Stomach (tissue), 9 donors: ENCODE results near the gene UMAD1. TPM values are rescaled to one million over a fixed set of nuclear protein-coding genes. Genes with fewer than 3 reads are reported as not detected.

ENCODE experiments used
- DNase-seq, 2 donors: peaks; one replicate each; pipeline versions ENCODE4 v3.0.0 to v3.0.0-alpha.2; 2013 to 2019
- H3K27ac ChIP-seq, 5 donors: fragments of 200-600 bp in 4 of 5; sonication (generic) in 4 of 5; one replicate each; pipeline ENCODE4 v1.5.1; 2013 to 2019; ENCODE audit warnings: mild to moderate bottlenecking in 1 of 5, moderate library complexity in 1 of 5
- H3K27me3 ChIP-seq, 3 donors: fragments of 200-600 bp; sonication (generic); one replicate each; pipeline ENCODE4 v1.5.1; 2017 to 2019; ENCODE audit warnings: mixed run types in 1 of 3
- H3K36me3 ChIP-seq, 4 donors: fragments of 200-600 bp; sonication (generic); 1 replicate in 3 of 4; 2 replicates in 1 of 4; pipeline ENCODE4 v1.5.1; 2016 to 2019
- H3K4me1 ChIP-seq, 4 donors: fragments of 200-600 bp; sonication (generic); one replicate each; pipeline ENCODE4 v1.5.1; 2016 to 2019
- H3K4me3 ChIP-seq, 4 donors: fragments of 200-600 bp; sonication (generic) in 3 of 4; one replicate each; pipeline ENCODE4 v1.5.1; 2016 to 2019; ENCODE audit warnings: mild to moderate bottlenecking in 1 of 4
- H3K9me3 ChIP-seq, 4 donors: fragments of 200-600 bp; sonication (generic); one replicate each; pipeline ENCODE4 v1.5.1; 2016 to 2019
- CTCF ChIP-seq, 7 experiments: fragments of 450-650 bp in 4 of 7; fragments of 200-600 bp in 3 of 7; sonication (generic) in 3 of 7; IDR thresholded peaks; one replicate each; pipeline ENCODE4 v1.5.1; 2016 to 2019; ENCODE audit warnings: antibody characterized with exemption in 7 of 7, control low read depth in 2 of 7, mild to moderate bottlenecking in 1 of 7
- EP300 ChIP-seq: sonication (generic); formaldehyde crosslinking; IDR thresholded peaks from one replicate; pipeline ENCODE4 v1.6.1; 2017; ENCODE audit warnings: antibody characterized with exemption
- POLR2A ChIP-seq, 4 donors: fragments of 450-650 bp; IDR thresholded peaks; one replicate each; pipeline ENCODE4 v1.6.1; 2016; ENCODE audit warnings: antibody characterized with exemption in 4 of 4, control low read depth in 2 of 4, mild to moderate bottlenecking in 1 of 4, moderate library complexity in 1 of 4
- POLR2AphosphoS5 ChIP-seq, 3 donors: sonication (generic); formaldehyde crosslinking; IDR thresholded peaks; one replicate each; pipeline ENCODE4 v1.6.1; 2016; ENCODE audit warnings: antibody characterized with exemption in 3 of 3
- WGBS, 5 donors: extraction: QIAGEN DNeasy Blood & Tissue Kit in 3 of 5; methylation state at CpG; one replicate each; pipeline versions ENCODE4 v1.1.5 to v1.1.7; 2013 to 2018; 5-methylcytosine and 5-hydroxymethylcytosine counted together
- intact Hi-C: fragments of 100-400 bp; cut with DNase I; formaldehyde crosslinking; loops from one replicate; pipeline ENCODE4 v1.15.1; 2023; ENCODE audit warnings: low total_unique reads
- polyA plus RNA-seq, 3 donors: library from polyadenylated mRNA; stranded (reverse); fragments of 200-250 nt; gene quantifications; one replicate each; pipeline ENCODE4 v1.2.3, GENCODE V29; 2013
- total RNA-seq, 5 donors: library from RNA; depleted of rRNA; stranded (reverse); fragments of >200 nt; gene quantifications; one replicate each; pipeline versions ENCODE4 v1.1.0 to v1.2.3, GENCODE V29; 2014 to 2016
- donor health status: healthy with polysubstance abuse.
- donor health status: Bipolar disorder and iron deficiency.
- donor health status: healthy.

The UMAD1 gene
- total and polyA plus RNA-seq, 8 donors = 7.8 to 175 (median 30.1) TPM

GRCh38 chr7:7751243-7752092, 110.9 kb downstream of the UMAD1 start:
- DNase-seq = peak; percentile 43 to 65
- no peaks in the 10 kb centered on the region for H3K9me3 ChIP-seq
- no peaks in the 10 kb centered on the region for H3K36me3 ChIP-seq
- peaks cover 5 to 40% (median 18%) of the 10 kb centered on the region in 4 donors for H3K4me1 ChIP-seq
- intact Hi-C loops = no loop called here
- no peaks in the 10 kb centered on the region for H3K27me3 ChIP-seq
- TF ChIP-seq POLR2AphosphoS5 (IDR thresholded peaks at IDR 0.05) (no peak), CTCF (IDR thresholded peaks at IDR 0.05) (no peak), POLR2A (IDR thresholded peaks at IDR 0.05) (no peak), EP300 (no peak)
- H3K4me3 ChIP-seq = no peak overlapping the region
- 45 to 58% (median 50%) methylated on average over 3 of the region's 3 CpGs for WGBS, 5 donors
- H3K27ac ChIP-seq = peak overlapping the region in 3 of 5 donors; percentile 33 to 54 (median 53)

GRCh38 chr7:7756577-7756976, 116.0 kb downstream of the UMAD1 start:
- H3K27me3 ChIP-seq = no peaks in the 10 kb centered on the region
- peaks cover 4 to 20% (median 8%) of the 10 kb centered on the region in 4 donors for H3K4me1 ChIP-seq
- intact Hi-C loops = no loop called here
- H3K27ac ChIP-seq = no peak overlapping the region
- TF ChIP-seq POLR2AphosphoS5 (IDR thresholded peaks at IDR 0.05) = no peak
- no peak for TF ChIP-seq CTCF (IDR thresholded peaks at IDR 0.05)
- TF ChIP-seq POLR2A (IDR thresholded peaks at IDR 0.05) = no peak
- no peak for TF ChIP-seq EP300
- H3K36me3 ChIP-seq = no peaks in the 10 kb centered on the region
- DNase-seq = no peak
- H3K4me3 ChIP-seq = no peak overlapping the region
- 89 to 100% (median 94%) methylated on average over 3 of the region's 3 CpGs for WGBS, 5 donors
- no peaks in the 10 kb centered on the region for H3K9me3 ChIP-seq

- no peaks in the 10 kb centered on the region for H3K36me3 ChIP-seq
- H3K4me1 ChIP-seq = peaks cover 6 to 25% (median 11%) of the 10 kb centered on the region in 4 donors
- intact Hi-C loops = no loop called here
- H3K4me3 ChIP-seq = no peak overlapping the region
- 71 to 88% (median 72%) methylated on average over 4 of the region's 4 CpGs for WGBS, 5 donors
- no peaks in the 10 kb centered on the region for H3K9me3 ChIP-seq
- no peak for TF ChIP-seq EP300
- TF ChIP-seq POLR2A (IDR thresholded peaks at IDR 0.05) = no peak
- TF ChIP-seq CTCF (IDR thresholded peaks at IDR 0.05) = no peak
- no peak for TF ChIP-seq POLR2AphosphoS5 (IDR thresholded peaks at IDR 0.05)
- no peak overlapping the region for H3K27ac ChIP-seq
- no peak for DNase-seq
- no peaks in the 10 kb centered on the region for H3K27me3 ChIP-seq
These were observed 117.0 kb downstream of the UMAD1 start for GRCh38 chr7:7757576-7757975.

GRCh38 chr7:7761340-7761973, 120.9 kb downstream of the UMAD1 start:
- H3K27ac ChIP-seq = peak overlapping the region in 4 of 5 donors; percentile 77 to 85 (median 82)
- intact Hi-C loops = no loop called here
- peak in 1 of 2 donors; percentile 63 for DNase-seq
- peak overlapping the region; percentile 32 to 42 (median 38) for H3K4me3 ChIP-seq
- H3K27me3 ChIP-seq = no peaks in the 10 kb centered on the region
- peaks cover 10 to 60% (median 34%) of the 10 kb centered on the region in 4 donors for H3K4me1 ChIP-seq
- H3K36me3 ChIP-seq = no peaks in the 10 kb centered on the region
- H3K9me3 ChIP-seq = no peaks in the 10 kb centered on the region
- no peak for TF ChIP-seq EP300
- peak in 3 of 7 experiments; percentile 16 to 23 (median 19) for TF ChIP-seq CTCF (IDR thresholded peaks at IDR 0.05)
- WGBS, 5 donors = 25 to 41% (median 25%) methylated on average over 5 of the region's 5 CpGs
